ENCODE measurements around the gene EDNRA.

Gene EDNRA

DNA sequence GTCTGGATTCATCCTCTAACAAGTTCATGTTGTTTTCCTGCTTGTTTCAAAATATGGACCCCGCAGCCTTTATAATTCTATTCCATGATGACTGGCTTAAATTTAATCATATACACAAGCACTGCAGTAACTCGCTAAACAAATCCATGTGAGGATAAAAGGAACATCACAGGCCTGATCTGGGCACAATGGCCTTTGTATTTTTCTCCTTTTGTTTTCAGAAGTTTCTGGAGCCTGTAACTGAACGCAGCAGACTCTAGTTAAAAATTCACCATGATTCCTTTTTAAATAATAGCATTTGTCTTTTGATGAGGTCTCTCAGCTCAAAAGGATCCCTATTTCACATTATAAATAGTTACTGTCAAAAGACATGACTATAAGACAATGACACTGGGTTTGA, 106.1 kb downstream of the EDNRA start:
- no peak for DNase-seq (ENCODE audit: low read depth in 2 of 2)

DNA sequence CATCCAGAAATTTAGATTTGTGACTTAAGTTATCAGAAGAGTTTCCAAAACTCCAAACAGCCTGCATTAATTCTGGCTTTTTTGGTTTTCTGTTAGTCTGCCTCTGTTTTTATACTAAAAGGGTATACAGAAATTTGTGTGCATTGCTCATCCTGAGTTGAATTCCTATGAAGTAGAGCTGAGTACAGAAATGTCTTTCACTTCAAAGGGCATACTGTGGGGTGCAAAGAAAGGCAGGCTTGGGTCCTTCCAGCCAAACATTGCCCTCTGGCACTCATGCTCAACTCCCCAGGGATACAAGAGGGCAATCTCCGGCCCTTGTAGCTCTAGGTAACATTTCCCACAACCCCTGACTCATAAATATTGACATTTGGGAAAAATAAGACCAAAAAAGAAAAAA, 108.7 kb downstream of the EDNRA start:
- no peak for DNase-seq (ENCODE audit: low read depth in 2 of 2)

DNA sequence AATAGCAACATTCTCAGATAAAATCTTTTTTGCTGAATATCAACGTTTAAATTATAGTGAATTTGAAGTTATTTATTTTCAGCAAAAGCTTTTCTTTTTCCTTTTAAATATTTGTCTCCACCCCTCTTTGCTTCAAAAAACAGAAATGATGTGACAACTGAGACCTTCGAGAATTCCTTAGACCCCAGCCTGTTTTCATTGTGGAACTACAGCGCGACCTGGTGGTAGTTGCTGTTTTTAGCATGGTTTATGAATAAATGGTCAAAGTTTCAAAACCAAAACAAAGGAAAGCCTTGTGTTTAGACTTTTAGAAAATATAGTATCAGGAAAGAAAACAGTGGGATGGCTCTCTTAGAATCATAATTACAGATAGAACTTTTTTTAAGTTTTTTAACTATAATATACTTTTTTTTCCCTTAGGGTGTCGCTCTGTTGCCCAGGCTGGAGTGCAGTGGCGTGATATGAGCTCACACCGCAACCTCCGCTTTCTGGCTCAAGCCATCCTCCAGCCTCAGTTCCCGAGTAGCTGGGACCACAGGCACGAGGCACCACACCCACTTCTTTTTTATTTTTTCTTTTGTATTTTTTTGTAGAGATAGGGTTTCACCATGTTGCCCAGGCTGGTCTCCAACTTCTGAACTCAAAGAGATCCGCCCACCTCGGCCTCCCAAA, 109.5 kb downstream of the EDNRA start:
- DNase-seq (ENCODE audit: low read depth in 2 of 2): peak; percentile 21 to 45

DNA sequence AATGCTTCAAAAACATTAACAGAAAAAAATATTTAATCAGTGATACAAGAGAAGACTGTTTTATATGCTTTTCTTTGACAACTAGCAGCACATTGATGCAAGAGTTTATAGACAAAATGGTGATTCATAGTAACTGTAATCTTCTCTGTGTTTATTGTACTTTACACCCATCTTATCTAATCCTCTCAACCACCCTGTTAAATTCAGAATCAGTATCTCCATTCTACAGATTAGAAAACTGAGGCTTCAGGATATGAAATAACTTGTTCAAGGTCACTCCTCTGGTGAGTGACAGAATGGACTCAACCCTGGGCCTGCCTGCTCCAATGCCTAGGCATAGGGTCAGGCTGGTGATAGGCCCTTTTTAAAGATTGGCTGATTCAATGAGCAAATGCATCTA, 110.2 kb downstream of the EDNRA start:
- no peak for DNase-seq (ENCODE audit: low read depth in 2 of 2)

DNA sequence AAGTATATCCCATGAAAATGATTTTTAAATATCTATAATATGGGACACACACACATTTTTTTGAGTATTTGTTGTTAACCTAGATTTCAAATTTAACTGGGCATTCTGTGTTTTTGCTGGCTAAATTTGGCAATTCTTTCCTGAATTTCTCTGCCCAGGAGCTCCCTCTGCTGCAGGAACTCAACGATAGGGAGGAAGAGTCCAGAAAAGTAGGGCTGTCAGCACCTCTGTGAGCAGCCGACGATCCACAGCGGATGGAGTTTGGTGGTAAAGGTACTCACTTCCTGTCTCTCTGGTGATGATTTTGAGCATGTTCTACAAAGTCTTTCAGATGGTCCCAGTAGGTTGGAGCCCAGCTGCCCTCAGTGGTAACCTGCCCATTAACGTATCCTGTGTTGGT, 113.2 kb downstream of the EDNRA start:
- DNase-seq (ENCODE audit: low read depth in 2 of 2): no peak

All from stimulated activated CD4-positive, alpha-beta T cell treated with anti-CD3 and anti-CD28 coated beads, Interleukin-4, amount 100 ng/mL, for 48 hours (primary cell).